NCI-H1105 (cell line): ENCODE data around the gene TGFA.
"Not testable (repeated sequence)": the region's sequence is repeated elsewhere in the genome, so short reads cannot be mapped to it uniquely, and the experiment has no call there.

ENCODE experiments used
- DNase-seq: peaks from one replicate; lab custom pipeline; 2025; lab: John Stamatoyannopoulos, UW

Gene TGFA

DNA sequence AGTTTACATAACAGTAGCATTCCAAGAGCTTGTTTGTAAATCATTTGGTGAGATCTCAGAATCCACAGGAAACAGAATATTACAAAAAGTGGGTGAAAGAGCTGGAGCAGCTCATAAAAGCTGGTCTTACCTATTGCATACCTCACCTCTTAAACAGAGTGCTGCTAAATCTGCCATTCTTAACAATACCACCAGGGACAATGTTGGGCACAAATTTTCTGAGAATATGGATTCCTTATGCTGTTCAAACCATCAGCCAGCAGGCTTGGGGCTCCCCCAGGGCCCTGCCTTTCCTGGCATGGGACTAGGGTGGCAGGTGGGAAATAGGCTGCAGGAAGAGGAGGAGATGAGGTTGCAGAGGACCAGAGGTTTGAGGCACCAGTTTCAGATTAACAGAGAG is 55.6 kb downstream of the TGFA start:
- peak; percentile 7 for DNase-seq

DNA sequence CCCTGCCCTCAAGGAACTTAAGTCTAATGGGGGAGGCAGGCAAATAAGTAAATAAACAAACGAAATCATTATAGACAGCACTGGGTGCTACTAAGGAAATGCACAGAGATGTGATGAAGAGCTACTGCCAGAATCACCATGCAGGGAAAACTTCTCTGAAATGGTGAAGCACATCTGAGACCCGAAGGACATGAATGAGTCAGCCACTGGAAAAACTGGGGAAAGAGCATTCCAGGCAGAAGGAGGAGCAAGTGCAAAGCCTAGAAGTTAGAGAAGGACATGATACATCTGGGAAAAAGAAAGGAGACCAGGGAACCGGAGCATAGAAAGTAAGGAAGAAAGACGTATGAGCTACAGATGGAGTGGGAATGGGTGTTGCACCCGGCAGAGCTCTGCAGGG is 56.8 kb downstream of the TGFA start:
- DNase-seq, result no peak

DNA sequence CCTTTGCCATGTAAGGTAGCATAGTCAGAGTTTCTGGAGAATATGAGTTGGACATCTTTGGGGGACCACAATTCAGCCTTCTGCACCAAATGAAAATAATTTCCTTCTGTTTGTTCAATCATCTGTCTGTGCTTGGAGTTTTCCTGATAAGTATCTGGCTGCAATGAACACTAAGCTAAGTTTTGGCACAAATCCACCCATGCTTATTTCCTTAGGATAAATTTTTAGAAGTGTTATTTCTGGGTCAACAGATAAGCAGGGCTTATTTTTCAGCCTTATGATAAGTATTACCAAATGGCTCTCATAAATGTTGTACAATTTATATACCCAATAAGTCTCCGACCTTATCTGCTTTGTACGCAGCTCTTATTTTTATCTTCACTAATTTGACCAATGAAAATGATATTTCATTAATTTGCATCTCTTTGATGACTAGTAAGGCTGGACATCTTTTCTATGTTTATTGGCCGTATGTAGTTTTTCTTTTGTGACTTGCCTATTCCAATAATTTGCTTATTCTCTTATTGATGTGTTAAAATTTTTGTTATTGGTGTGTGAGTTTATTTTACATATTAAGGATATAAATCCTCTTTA is 59.2 kb downstream of the TGFA start:
- no peak for DNase-seq

DNA sequence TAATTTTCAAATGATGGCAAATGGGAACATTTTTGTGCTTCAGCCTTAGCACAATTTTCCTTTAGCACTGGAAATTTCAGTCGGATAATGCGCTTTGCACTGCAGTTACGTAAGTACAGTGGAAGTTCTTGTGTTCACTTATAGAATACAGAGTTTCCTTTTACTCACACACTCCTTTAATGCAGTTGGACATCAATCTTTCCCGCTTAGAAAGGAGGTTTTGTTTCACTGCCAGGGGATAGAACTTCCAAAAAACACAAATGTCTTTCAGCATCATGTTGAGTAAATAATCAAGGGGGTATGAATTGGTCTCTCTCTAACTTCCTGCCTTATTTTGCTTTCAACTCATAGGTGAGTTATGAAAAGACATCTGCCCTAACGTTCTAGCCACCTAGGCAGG is 63.2 kb downstream of the TGFA start:
- no peak for DNase-seq

DNA sequence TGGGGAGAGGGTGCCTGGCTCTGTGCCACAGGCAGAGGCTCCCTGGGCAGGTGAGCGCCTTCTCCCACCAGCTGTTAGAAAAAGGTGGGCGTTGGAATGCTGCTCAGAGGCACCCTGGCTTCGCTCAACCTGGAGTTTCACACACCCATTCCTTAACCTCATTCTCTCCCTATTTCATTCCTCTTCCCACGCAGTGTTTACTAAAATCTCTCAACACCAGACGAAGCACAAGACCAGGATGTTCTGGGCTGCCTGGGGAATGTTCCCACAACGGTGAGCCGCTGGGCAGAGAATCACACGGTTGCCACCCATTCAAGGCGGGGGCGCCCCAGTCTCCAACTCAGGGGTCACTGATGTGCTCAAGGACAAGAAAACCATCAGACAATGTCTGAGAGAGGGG is 64.5 kb downstream of the TGFA start:
- no peak for DNase-seq

DNA sequence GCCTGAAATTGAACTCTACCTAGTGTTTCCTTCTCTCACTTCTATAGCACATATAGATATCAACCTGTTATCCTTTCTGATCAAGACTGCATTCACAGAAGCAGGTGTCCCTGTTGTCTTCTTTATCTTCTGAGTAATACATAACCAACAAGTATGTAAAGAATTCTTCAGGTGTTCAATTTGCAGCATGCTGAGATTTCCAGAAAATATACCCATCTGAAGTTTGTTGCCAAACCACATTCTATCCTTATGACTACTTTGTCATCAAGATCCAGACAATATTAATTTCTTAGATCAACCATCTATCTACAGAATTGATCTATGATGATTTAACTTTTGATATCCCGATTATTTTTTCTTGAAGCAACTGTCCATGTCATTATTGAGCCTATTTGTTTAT is 69.5 kb downstream of the TGFA start:
- DNase-seq, result no peak

DNA sequence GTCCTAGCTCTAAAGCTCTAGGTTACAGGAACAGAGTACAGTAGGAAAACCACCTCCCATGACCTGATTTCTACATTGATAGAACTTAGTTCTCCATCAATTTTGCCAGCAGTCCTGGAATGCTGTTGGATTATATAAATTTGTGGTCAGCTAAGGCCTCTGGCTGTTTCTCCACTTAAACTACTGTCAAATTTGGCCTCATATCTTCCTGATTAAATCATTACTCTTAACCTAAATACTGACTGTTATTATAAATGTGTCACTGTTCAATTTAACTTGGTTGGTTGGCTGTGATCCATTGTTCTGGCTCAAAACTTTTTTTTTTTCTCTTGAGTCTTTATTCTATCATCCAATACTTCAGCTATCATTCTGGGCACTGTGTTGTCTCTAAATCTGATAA is 71.2 kb downstream of the TGFA start:
- DNase-seq, result no peak

DNA sequence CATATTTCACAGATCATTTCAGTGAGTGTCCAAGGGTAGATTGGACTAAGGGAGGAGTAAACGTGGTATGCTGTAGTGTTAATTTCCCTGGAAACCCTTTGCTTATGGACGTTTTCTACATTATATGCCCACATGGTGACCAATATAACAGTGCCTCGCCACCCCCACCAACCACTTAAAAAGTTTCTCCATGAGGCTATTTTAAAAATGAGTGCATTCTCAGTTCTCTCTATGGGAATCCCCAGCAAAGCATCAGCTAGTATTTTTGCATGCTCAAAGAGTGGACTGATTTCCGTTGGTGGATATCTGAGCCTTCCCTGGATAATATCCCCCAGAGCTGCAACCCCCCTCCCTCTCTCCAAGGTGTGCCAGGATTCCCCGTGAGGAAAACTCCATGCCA is 73.2 kb downstream of the TGFA start:
- no peak for DNase-seq

DNA sequence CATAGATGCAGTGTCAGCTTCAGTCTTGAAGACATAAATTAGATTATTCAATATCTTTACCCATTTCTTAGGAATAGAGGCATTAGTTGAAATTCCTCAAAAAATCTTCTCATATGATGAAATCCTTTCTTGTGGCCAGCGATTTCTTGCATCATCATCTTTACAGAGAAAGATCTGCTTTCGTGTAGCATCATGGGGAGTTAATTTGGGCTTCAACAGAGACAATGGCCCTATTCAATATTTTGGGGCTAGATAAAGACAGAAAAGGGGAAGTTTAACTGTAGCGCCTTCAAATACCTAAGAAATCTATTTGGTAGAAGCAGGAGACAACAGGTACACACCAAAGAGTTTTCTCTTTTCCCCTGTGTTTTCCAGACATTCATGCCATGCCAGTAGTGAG is 73.8 kb downstream of the TGFA start:
- no peak for DNase-seq

DNA sequence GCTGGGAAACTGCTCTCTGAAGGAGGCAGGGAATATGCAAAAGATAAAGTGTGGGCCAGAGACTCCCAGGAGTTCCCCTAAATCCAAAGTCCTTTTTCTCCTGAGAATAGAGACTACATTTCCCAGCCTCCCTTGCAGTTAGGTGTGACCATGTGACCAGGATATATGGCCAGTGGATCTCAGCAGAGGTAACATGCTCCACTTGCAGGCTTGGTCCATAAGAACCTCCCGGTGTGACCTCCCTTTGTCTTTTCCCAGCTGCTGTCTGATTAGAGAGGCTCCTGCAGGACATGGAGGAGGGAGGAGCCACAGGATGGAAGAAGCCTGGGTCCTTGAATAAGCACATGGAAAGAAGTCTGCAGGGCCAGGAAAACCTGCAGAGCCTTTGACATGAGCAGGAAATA is 76.2 kb downstream of the TGFA start:
- no peak for DNase-seq

DNA sequence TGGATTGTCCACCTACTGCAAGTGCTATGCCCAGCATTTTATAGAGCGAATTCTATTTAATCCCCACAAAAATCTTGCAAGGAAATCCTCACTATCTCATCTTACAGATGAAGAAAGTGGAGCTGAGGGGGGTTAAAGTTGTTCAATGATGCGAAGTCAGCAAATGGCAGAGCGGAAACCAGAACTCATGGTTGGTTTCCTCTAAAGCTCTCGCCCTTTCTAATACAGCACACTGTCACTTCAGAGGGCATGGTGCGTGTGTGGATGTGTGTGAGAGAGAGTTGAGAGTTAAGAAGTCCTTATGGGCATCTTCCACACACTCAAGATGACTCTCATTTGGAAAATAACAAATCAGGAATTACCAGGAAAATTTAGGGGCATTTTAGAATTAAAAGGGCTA is 78.4 kb downstream of the TGFA start:
- no peak for DNase-seq

DNA sequence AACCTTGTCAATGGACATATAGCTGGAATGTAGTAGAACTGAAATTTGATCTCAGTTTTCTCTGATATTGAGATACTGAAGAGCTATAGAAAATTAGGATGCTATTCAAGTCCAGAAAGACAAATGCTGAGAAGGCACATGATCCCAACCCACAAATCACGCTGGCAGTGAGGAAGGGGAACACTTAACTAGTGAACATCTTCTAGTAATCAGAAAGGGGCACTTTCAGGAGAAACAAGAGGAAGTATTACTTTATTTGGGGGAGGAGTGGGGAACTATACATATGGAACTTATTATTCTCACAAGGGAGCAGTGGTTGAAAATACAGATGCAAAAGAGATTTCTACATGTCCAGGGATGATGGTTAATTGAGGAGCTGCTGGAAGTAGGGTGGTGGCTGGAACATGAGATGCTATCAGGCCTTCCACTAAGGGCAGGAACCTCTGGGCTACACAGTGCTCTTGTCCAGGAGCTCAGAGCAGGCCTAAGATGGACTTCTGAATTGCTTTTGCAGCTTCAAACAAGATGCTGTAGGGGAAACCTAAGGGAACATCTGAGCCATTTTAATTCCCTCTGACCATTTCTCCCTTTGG is 79.3 kb downstream of the TGFA start:
- no peak for DNase-seq

DNA sequence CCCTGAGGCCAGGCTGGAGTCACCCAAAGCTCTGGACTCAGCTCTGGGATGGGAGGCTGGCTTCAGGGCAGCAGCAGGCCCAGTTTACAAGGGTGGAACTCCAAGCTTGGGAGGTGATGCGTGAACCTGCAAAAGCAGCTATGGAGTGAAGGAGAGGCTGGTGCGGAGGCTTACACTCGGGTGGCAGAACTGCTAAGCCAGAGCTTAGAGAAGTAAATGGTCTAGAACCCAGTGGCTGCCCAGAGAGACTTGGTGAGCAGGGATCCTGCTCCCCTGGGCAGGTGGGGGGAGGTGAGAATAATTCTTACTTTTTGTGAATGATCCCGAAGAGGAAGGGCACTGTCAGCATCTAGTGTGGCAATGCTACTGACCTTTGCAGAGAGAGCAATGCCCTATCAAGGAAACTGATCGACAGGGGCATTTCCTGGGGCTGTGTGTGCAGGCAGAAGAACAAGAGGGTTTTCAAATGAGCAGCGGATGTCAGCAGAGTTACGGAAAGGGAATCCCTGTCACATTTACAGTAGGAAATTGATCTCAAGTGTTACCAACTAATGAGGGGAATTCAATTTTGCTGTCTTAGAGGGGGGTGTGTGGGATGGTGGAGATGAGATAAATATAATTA is 80.4 kb downstream of the TGFA start:
- DNase-seq, result no peak

DNA sequence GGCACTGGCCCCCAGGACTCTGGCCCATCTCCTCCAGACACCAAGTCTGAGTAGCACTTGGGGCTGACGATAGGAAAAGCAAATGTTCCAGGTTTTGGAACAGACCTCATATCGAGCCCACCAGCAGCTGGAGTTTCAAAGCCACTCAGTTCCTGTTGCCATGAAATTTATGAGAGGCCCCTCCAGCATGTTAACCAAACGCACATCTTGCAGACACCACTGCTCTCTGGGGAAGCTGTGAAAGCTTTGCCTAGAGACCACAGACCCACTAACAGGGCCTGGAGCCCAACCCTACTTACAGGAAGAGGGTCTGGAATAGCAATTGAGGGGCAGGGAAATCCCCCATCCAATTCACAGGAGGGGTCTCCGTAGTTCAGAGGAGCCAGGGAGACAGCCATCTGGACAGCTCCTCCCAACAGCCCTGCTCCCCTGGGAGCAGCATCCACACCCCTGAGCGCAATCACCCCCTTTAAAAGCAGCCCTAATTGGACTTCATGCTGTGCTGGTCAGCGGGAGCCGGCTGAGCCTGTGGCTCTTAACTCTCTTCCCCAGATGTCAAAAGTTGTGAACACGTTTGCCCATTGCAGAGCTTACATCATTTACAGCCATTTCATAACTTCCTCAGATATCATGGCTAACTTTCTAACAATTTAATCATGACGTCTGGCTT is 81.3 kb downstream of the TGFA start:
- DNase-seq, result no peak

DNA sequence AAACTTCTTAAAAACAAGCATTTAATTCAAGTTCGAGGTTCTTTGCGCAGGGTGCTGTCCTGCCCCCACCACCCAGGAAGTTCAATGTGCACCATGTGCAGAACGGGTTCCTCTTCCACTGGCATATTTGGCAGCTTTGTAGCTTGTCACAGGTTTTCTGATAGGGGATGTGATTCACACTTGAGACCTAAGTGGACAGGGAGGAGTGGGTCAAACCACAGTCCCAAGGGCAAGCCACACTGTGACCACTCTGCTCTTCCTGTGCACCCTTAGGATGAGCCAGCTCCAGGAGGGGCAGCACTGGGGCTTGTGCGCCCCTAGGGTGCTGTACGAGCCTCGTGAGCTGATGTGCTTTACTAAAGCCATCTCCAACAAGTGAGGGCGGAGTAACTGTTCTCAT is 82.5 kb downstream of the TGFA start:
- no peak for DNase-seq

DNA sequence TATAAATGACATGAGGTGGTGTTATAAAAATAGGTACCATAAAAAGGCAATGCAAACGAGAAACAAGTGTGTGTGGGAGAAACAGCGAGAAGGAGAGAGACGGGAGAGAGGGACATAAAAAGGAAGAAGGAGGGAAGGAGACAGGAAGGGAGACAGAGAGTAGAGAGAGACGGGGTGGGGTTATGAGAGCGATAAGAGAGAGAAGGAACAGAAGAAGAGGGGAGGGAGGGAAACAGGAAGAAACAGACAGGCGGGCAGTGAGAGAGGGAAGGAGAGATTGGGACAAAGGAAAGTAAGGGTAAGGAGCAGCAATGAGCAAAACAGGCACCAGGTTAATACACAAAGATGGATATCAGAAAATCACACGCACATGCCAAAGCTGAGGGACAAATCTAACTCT is 83.7 kb downstream of the TGFA start:
- no peak for DNase-seq

DNA sequence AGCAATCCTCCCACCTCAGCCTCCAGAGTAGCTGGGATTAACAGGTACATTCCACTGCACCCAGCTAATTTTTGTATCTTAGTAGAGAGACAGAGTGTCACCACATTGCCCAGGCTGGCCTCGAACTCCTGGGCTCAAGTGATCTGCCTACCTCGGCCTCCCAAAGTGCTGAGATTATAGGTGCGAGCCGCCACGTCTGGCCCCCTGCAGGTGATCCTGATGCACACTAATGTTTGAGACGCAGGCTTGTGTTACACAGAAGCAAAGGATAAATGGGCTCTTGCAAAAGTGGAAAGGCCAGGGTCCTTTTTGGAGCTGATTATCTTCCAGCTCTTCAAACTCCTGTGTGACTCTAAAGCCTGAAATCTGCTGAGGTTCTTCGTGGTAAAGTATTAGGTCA is 84.2 kb downstream of the TGFA start:
- no peak for DNase-seq

DNA sequence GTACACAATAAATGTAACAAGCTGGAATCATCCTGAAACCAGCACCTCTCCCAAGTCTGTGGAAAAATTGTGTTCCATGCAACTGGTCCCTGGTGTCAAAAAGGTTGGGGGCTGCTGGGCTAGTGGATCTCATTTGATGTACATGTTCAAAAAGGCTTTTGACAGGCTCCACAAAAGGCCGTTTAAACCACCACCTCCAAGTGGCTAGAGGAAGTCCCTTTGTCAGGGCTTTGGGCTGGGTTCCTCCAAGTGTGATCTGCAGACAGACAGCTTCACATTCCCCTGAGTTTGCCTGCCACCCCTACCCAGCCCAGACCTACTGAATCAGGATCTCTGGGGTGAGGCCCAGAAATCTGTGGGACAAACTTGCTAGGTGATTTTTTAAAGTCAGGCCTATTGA is 84.7 kb downstream of the TGFA start:
- no peak for DNase-seq

DNA sequence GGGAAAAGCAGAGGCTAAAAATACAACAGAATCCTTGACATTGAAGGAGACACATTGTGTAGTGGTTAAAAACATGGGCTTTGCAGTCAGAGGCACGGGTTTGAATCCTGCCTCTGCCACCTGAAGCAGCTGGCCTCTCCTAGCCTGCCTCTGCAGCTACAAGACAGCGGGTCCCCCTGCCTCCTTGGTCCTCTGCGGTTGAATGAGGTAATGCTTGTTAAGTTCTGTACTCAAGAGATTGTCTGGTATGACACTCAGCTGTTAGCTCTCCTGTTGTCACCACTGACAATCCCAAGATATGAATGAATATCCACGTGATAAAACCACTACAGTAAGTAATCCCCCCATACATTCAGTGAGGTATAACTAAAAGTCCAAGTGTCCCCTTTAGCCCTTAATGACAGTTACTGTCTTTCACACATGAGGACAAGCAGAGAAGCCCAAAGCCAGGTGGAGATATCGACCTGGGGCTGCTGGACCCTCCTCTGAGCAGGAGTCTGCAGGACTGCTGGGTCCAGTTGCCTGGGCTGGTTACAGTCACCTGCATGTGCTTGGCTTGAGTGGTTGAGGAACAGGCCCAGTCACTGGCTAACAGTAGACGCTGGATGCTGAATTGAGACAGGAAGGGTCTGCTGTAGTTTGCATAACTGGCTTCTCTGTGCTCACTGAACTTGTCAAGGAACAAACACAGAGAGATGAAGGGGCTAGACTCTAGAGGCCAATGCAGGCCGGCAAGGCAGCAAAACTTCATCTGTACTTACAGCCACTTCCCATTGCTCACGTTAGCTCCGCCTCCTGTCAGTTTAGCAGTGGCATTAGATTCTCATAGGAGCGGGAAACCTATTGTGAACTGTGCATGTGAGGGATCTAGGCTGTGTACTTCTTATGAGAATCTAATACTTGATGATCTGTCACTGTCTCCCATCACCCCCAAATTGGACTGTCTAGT is 85.5 kb downstream of the TGFA start:
- no peak for DNase-seq

DNA sequence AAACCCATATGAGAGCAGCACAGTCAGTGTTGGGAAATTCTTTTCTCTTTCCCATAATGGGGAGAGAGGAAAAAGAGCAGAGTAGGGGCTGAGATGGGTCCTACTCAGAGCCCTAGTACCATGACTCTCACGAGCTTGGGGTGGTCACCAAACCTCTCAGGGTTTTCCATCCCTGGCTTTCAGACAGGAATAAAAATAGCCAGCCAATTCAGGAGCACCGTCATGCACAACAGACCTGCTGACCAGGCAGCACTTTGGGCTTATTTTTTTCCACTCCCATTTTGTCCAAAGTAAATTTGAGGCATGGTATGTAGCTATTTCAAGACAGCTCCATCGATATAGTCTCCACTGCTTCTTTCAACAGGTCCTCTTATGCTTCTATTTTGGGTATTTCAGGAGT is 86.4 kb downstream of the TGFA start:
- no peak for DNase-seq

DNA sequence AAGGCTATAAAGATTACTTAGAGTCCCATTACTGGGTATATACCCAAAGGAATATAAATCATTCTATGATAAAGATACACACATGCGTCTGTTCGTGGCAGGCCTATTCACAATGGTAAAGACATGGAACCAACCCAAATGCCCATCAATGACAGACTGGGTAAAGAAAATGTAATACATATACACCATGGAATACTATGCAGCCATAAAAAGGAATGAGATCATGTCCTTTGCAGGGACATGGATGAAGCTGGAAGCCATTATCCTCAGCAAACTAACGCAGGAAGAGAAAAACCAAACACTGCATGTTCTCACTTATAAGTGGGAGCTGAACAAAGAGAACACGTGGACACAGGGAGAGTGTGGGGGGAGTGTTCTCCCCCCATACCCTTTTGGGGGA is 87.0 kb downstream of the TGFA start:
- not testable (repeated sequence) for DNase-seq

DNA sequence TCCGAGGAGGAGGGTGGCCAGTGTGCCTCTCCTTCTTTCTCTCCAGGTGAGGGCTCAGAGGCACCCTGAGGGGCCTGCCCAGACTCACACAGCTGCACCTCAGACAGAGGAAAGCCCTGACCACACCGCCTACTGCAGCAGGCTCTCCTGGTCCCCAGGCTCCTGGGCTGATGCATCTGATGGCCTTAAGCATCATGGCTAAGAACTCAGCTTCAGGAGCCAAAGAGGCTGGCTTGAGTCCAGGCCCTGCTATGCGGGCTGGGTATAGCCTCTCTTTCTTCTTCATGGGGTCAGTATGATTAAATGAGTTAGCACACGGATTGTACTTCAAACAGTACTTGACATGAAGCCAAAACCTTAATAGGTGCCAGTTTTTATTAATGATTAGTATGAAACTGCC is 89.6 kb downstream of the TGFA start:
- no peak for DNase-seq
